HFFc6 (cell line): ENCODE data around the gene MRGPRD. TPM values are rescaled to one million over a fixed set of nuclear protein-coding genes. Genes with fewer than 3 reads are reported as not detected.

ENCODE experiments used
- DNase-seq: peaks from one replicate; pipeline ENCODE4 v3.0.0-alpha.2; 2018
- H3K27ac Mint-ChIP-seq: 2 replicates; pipeline ENCODE4 v1.8.0; 2020; ENCODE audit warnings: mild to moderate bottlenecking, mixed read lengths
- H3K27me3 Mint-ChIP-seq: 2 replicates; pipeline ENCODE4 v1.8.0; 2021; ENCODE audit warnings: mild to moderate bottlenecking, moderate library complexity, mixed read lengths; ENCODE audit not compliant: insufficient read depth
- H3K36me3 Mint-ChIP-seq: 2 replicates; pipeline ENCODE4 v1.8.0; 2021; ENCODE audit warnings: low read depth, mixed read lengths
- H3K4me1 Mint-ChIP-seq: 2 replicates; pipeline ENCODE4 v1.8.0; 2020; ENCODE audit warnings: low read depth, mixed read lengths
- H3K4me3 Mint-ChIP-seq: 2 replicates; pipeline ENCODE4 v1.8.0; 2020; ENCODE audit warnings: mild to moderate bottlenecking, moderate library complexity, mixed read lengths
- H3K9me3 Mint-ChIP-seq: 2 replicates; pipeline ENCODE4 v1.8.0; 2020; ENCODE audit warnings: mild to moderate bottlenecking, mixed read lengths
- CTCF ChIP-seq: fragments of 200-600 bp; sonication (generic); IDR thresholded peaks from 2 replicates; pipeline ENCODE4 v1.5.0; 2021; ENCODE audit warnings: antibody characterized with exemption, mild to moderate bottlenecking
- total RNA-seq, 6 experiments: library from RNA; stranded (reverse); fragmentation: NEBNext Ultra II Directional; extraction: Animal tissue kit (Norgen Biotek cat#: 25700); gene quantifications; 2 replicates in 1 of 6; 3 replicates in 5 of 6; pipeline ENCODE4 v1.2.3, GENCODE V29; 2021

Gene MRGPRD
- total RNA-seq, 6 experiments from 2014 or later, result not detected

GRCh38 chr11:68935066-68935465, 45.7 kb downstream of the MRGPRD start:
- no peak for DNase-seq
- Mint-ChIP-seq H3K27me3 (no peaks in the 10 kb centered on the region), H3K4me3 (no peak overlapping the region), H3K9me3 (no peaks in the 10 kb centered on the region), H3K27ac (no peak overlapping the region), H3K36me3 (peaks cover 14% of the 10 kb centered on the region), H3K4me1 (no peaks in the 10 kb centered on the region)
- TF ChIP-seq CTCF, result no peak

- no peak for TF ChIP-seq CTCF
- H3K27me3 Mint-ChIP-seq, result no peaks in the 10 kb centered on the region
- peaks cover 15% of the 10 kb centered on the region for H3K36me3 Mint-ChIP-seq
- no peak for DNase-seq
- no peak overlapping the region for H3K4me3 Mint-ChIP-seq
- no peaks in the 10 kb centered on the region for H3K9me3 Mint-ChIP-seq
- no peaks in the 10 kb centered on the region for H3K4me1 Mint-ChIP-seq
- no peak overlapping the region for H3K27ac Mint-ChIP-seq
Observed at GRCh38 chr11:68934666-68935065, 46.1 kb downstream of the MRGPRD start.

GRCh38 chr11:68934321-68934645, 46.5 kb downstream of the MRGPRD start:
- no peak for TF ChIP-seq CTCF
- no peak for DNase-seq
- Mint-ChIP-seq H3K27ac (no peak overlapping the region), H3K27me3 (no peaks in the 10 kb centered on the region), H3K9me3 (no peaks in the 10 kb centered on the region), H3K4me1 (no peaks in the 10 kb centered on the region), H3K4me3 (no peak overlapping the region), H3K36me3 (peaks cover 15% of the 10 kb centered on the region)

- H3K9me3 Mint-ChIP-seq, result no peaks in the 10 kb centered on the region
- TF ChIP-seq CTCF, result no peak
- no peak overlapping the region for H3K27ac Mint-ChIP-seq
- peaks cover 15% of the 10 kb centered on the region for H3K36me3 Mint-ChIP-seq
- no peak overlapping the region for H3K4me3 Mint-ChIP-seq
- H3K27me3 Mint-ChIP-seq, result no peaks in the 10 kb centered on the region
- no peaks in the 10 kb centered on the region for H3K4me1 Mint-ChIP-seq
- DNase-seq, result no peak
Observed at GRCh38 chr11:68933605-68934320, 47.0 kb downstream of the MRGPRD start.

- Mint-ChIP-seq H3K9me3 (no peaks in the 10 kb centered on the region), H3K27ac (no peak overlapping the region), H3K27me3 (no peaks in the 10 kb centered on the region), H3K4me3 (no peak overlapping the region), H3K36me3 (peaks cover 18% of the 10 kb centered on the region), H3K4me1 (no peaks in the 10 kb centered on the region)
- no peak for TF ChIP-seq CTCF
- DNase-seq, result no peak
Observed at GRCh38 chr11:68932933-68933577, 47.7 kb downstream of the MRGPRD start.
